HUES64 (cell line): ENCODE results near the gene CAPN9.
"Not testable (repeated sequence)": the region's sequence is repeated elsewhere in the genome, so short reads cannot be mapped to it uniquely, and the experiment has no call there.

Experiments
- H3K27ac ChIP-seq: 2 replicates; pipeline ENCODE4 v1.7.0; 2013; ENCODE audit warnings: low read depth, low read length, inconsistent platforms
- H3K27me3 ChIP-seq: 2 replicates; pipeline ENCODE4 v1.6.1; 2013; ENCODE audit warnings: mild to moderate bottlenecking, low read length; ENCODE audit not compliant: insufficient read depth
- H3K36me3 ChIP-seq: 2 replicates; pipeline ENCODE4 v1.6.1; 2013; ENCODE audit warnings: mild to moderate bottlenecking, low read length; ENCODE audit not compliant: insufficient read depth
- H3K4me1 ChIP-seq: 2 replicates; pipeline ENCODE4 v1.6.1; 2013; ENCODE audit warnings: mild to moderate bottlenecking, low read length, moderate library complexity; ENCODE audit not compliant: insufficient read depth
- H3K4me3 ChIP-seq: 2 replicates; pipeline ENCODE4 v1.5.1; 2013; ENCODE audit warnings: mild to moderate bottlenecking, low read length, moderate library complexity
- H3K9ac ChIP-seq: 2 replicates; pipeline ENCODE4 v1.6.1; 2013; ENCODE audit warnings: mild to moderate bottlenecking, low read depth, low read length
- H3K9me3 ChIP-seq: 2 replicates; pipeline ENCODE4 v1.6.1; 2013; ENCODE audit warnings: low read depth, low read length; ENCODE audit not compliant: insufficient read depth
- WGBS: fragments of 150-250, 120-280 bp; methylation state at CpG from one replicate; pipeline ENCODE4 v1.1.7; 2013; ENCODE audit warnings: missing lambda C conversion rate; 5-methylcytosine and 5-hydroxymethylcytosine counted together

The CAPN9 gene

GRCh38 chr1:230832476-230832875 is 85.3 kb downstream of the CAPN9 start:
- Histone ChIP-seq H3K9ac (no peak overlapping the region), H3K4me3 (no peak overlapping the region), H3K27me3 (no peaks in the 10 kb centered on the region), H3K9me3 (no peaks in the 10 kb centered on the region), H3K4me1 (peaks cover 8% of the 10 kb centered on the region; the same call in 1 of the 2 replicates), H3K27ac (no peak overlapping the region), H3K36me3 (0 out of 2 replicates have a peak, but pooled peaks cover under 1% of the 10 kb centered on the region)
- whole genome bisulfite sequencing, result 100% methylated on average over 1 of the region's 1 CpG

- 92% methylated on average over 2 of the region's 3 CpGs for WGBS
- Histone ChIP-seq H3K9me3 (no peaks in the 10 kb centered on the region), H3K4me3 (no peak overlapping the region), H3K4me1 (peaks cover 8% of the 10 kb centered on the region; the same call in 1 of the 2 replicates), H3K27me3 (no peaks in the 10 kb centered on the region), H3K27ac (no peak overlapping the region), H3K36me3 (peaks cover 11% of the 10 kb centered on the region; the same call in 1 of the 2 replicates), H3K9ac (no peak overlapping the region)
Measured at GRCh38 chr1:230833511-230833910, 86.3 kb downstream of the CAPN9 start.

DNA sequence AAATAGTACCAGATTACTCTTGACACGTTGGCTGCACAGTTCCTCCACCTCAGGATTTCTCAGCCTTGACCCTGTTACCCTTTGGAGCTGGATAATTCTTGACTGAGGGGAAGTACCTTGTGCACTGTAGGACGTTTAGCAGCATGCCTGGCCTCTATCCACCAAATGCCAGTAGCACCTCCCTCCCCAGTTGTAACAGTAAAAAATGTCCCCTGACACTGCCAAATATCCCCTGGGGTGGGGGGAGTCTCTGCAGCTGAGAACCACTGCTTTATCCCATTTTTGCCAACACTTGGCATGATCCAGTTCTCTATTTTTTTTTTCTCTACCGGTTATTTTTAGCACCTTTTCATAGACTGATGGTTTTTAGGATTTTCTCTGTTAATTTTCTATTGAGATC is 87.1 kb downstream of the CAPN9 start:
- WGBS, result 81% methylated on average over 3 of the region's 3 CpGs
- peaks cover 19% of the 10 kb centered on the region; the same call in 1 of the 2 replicates for H3K36me3 ChIP-seq
- no peaks in the 10 kb centered on the region for H3K9me3 ChIP-seq
- peaks cover 8% of the 10 kb centered on the region; the same call in 1 of the 2 replicates for H3K4me1 ChIP-seq
- H3K27ac ChIP-seq, result no peak overlapping the region
- H3K9ac ChIP-seq, result no peak overlapping the region
- no peaks in the 10 kb centered on the region for H3K27me3 ChIP-seq
- no peak overlapping the region for H3K4me3 ChIP-seq

DNA sequence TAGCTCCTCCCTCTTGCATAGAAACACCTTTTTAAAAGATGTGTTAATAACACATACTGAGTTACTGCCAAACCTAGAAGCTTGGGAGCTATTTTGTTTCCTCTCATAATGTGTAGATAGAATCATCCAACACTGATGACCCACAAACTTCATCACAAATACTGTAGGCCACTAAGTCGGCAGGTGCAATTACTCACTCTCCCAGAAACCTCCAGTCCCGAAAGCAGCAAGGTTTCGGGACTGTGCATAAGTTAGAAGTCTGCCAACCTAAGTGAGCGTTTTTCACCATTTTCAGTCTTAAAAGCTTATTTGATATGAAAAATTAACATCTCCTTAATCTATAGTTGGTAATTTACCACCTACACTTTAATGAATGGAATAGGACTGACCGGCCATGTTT is 89.2 kb downstream of the CAPN9 start:
- H3K9ac ChIP-seq, result no peak overlapping the region
- peaks cover 8% of the 10 kb centered on the region; the same call in 1 of the 2 replicates for H3K4me1 ChIP-seq
- peaks cover 37% of the 10 kb centered on the region for H3K36me3 ChIP-seq
- no peak overlapping the region for H3K27ac ChIP-seq
- 94% methylated on average over 4 of the region's 5 CpGs for WGBS
- H3K27me3 ChIP-seq, result no peaks in the 10 kb centered on the region
- no peak overlapping the region for H3K4me3 ChIP-seq
- no peaks in the 10 kb centered on the region for H3K9me3 ChIP-seq

GRCh38 chr1:230836793-230837192 is 89.6 kb downstream of the CAPN9 start:
- Histone ChIP-seq H3K27me3 (no peaks in the 10 kb centered on the region), H3K27ac (no peak overlapping the region), H3K36me3 (peaks cover 42% of the 10 kb centered on the region), H3K9me3 (no peaks in the 10 kb centered on the region), H3K4me1 (peaks cover 8% of the 10 kb centered on the region; the same call in 1 of the 2 replicates), H3K9ac (no peak overlapping the region), H3K4me3 (no peak overlapping the region)
- 91% methylated on average over 5 of the region's 5 CpGs for WGBS

- Histone ChIP-seq H3K4me3 (no peak overlapping the region), H3K27ac (no peak overlapping the region), H3K27me3 (no peaks in the 10 kb centered on the region), H3K9me3 (no peaks in the 10 kb centered on the region), H3K4me1 (peaks cover 8% of the 10 kb centered on the region; the same call in 1 of the 2 replicates), H3K9ac (no peak overlapping the region), H3K36me3 (peaks cover 64% of the 10 kb centered on the region)
- WGBS, result 88% methylated on average over 10 of the region's 10 CpGs
Measured at GRCh38 chr1:230839173-230839572, 92.0 kb downstream of the CAPN9 start.

DNA sequence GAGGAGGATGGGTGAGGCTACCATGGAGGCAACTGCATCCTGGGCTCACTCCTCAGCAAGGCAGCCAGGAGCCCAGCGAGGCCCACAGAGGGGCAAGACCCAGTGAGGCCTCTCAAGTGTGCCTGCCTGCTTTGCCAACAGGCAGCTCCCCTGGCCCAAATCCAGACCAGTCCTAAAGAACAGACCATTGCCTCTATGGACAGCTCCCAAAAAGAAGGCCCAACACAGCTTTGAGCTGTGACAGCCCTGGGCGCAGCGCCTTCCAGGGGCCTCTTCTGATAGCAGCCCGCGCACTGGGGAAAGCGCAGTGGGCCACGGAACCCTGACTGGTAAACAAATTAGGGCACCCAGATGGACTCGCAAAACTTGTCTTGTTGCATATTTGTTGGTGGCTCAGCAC is 95.6 kb downstream of the CAPN9 start:
- no peak overlapping the region for H3K9ac ChIP-seq
- H3K36me3 ChIP-seq, result peaks cover 60% of the 10 kb centered on the region
- H3K4me3 ChIP-seq, result no peak overlapping the region
- WGBS, result 95% methylated on average over 8 of the region's 8 CpGs
- H3K27ac ChIP-seq, result no peak overlapping the region
- H3K27me3 ChIP-seq, result no peaks in the 10 kb centered on the region
- H3K9me3 ChIP-seq, result no peaks in the 10 kb centered on the region
- no peaks in the 10 kb centered on the region for H3K4me1 ChIP-seq

DNA sequence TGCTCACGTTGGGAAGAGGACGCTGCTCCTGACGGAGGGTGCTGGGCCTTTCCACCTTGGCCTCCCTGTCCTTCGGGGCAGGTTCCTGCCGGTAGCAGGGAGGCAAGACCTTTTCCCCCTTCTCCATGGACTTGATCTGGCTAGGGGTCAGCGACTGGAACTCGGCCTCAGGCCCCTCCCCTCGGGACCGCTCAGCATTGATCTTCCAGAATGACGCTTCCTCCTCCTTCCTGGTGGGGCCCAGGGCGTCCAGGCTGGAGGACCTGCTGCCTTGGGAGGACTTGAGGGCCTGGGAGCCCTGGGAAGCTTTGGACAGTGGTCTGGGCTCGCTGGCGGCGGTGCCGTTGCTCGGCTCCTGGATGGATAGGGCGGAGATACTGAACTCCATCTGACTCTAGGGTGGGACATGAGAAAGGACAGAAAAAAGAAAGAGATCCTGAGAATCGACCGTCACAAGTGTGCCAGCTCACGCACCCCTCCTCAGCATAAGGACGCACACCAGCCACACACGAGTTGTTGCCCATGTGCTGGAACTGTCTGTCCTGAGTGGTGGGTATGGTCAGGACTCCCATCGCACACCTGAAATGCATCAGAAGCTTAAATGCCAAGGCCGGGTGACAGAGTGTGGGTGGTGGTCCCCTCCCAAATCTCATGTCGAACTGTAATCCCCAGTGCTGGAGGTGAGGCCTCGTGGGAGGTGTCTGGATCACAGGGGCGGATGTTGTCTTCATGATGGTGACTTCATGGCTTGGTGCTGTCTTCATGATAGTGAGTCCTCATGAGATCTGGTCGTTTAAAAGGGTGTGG is 96.5 kb downstream of the CAPN9 start:
- no peak overlapping the region for H3K27ac ChIP-seq
- WGBS, result 95% methylated on average over 28 of the region's 28 CpGs
- H3K36me3 ChIP-seq, result peaks cover 51% of the 10 kb centered on the region
- H3K27me3 ChIP-seq, result no peaks in the 10 kb centered on the region
- no peaks in the 10 kb centered on the region for H3K4me1 ChIP-seq
- no peak overlapping the region for H3K4me3 ChIP-seq
- H3K9ac ChIP-seq, result no peak overlapping the region
- H3K9me3 ChIP-seq, result no peaks in the 10 kb centered on the region

GRCh38 chr1:230844561-230844960 is 97.4 kb downstream of the CAPN9 start:
- H3K27me3 ChIP-seq, result no peaks in the 10 kb centered on the region
- no peak overlapping the region for H3K4me3 ChIP-seq
- no peak overlapping the region for H3K27ac ChIP-seq
- no peak overlapping the region for H3K9ac ChIP-seq
- WGBS, result 97% methylated on average over 4 of the region's 4 CpGs
- peaks cover 44% of the 10 kb centered on the region for H3K36me3 ChIP-seq
- H3K9me3 ChIP-seq, result no peaks in the 10 kb centered on the region
- H3K4me1 ChIP-seq, result peaks cover under 1% of the 10 kb centered on the region; the same call in 1 of the 2 replicates

DNA sequence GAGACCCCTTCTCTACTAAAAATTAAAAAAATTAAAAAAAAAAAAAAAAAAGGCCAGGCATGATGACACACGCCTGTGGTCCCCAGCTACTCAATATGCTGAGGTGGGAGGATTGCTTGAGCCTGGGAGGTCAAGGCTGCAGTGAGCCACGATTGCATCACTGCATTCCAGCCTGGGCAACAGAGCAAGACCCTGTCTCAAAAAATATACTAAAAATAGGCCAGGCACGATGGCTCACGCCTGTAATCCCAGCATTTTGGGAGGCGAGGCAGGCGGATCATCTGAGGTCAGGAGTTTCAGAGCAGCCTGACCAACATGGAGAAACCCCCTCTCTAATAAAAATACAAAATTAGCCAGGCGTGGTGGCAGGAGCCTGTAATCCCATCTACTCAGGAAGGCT is 98.0 kb downstream of the CAPN9 start:
- WGBS, result 96% methylated on average over 7 of the region's 7 CpGs
- not testable (repeated sequence) for H3K27me3 ChIP-seq, H3K4me1 ChIP-seq, H3K9ac ChIP-seq, H3K4me3 ChIP-seq, H3K9me3 ChIP-seq, H3K27ac ChIP-seq
- H3K36me3 ChIP-seq, result peaks cover 37% of the 10 kb centered on the region

GRCh38 chr1:230848235-230848634 is 101.0 kb downstream of the CAPN9 start:
- no peak overlapping the region for H3K9ac ChIP-seq
- H3K4me1 ChIP-seq, result peaks cover 22% of the 10 kb centered on the region; the same call in 1 of the 2 replicates
- no peak overlapping the region for H3K4me3 ChIP-seq
- H3K36me3 ChIP-seq, result peaks cover 24% of the 10 kb centered on the region
- no peaks in the 10 kb centered on the region for H3K27me3 ChIP-seq
- no peak overlapping the region for H3K27ac ChIP-seq
- H3K9me3 ChIP-seq, result peaks cover 2% of the 10 kb centered on the region; the same call in 1 of the 2 replicates
- WGBS, result 96% methylated on average over 2 of the region's 3 CpGs
